Astrocyte of the cerebellum (primary cell): Measurements from ENCODE around the gene BANP.
"Not testable (repeated sequence)": the region's sequence is repeated elsewhere in the genome, so short reads cannot be mapped to it uniquely, and the experiment has no call there.

Experiments
- DNase-seq: peaks from one replicate; pipeline ENCODE4 v3.0.0-alpha.2; 2011; ENCODE audit warnings: low read depth
- H3K4me3 ChIP-seq: 2 replicates; pipeline ENCODE4 v1.5.1; 2011; ENCODE audit warnings: mild to moderate bottlenecking, low read depth, low read length, moderate library complexity
- in situ Hi-C: cut with HindIII; loops from 2 replicates; pipeline ENCODE4 v1.10.0; 2017; ENCODE audit warnings: low sequenced_read_pairs
- TF ChIP-seq, protein P1 (sequence below): IDR thresholded peaks from 2 replicates; pipeline ENCODE4 v1.5.1; 2012; ENCODE audit warnings: low read length, low read depth, moderate library complexity, mild to moderate bottlenecking; ENCODE audit errors: missing control alignments

Gene BANP

GRCh38 chr16:87931504-87931903 lies 19.7 kb upstream of the BANP start:
- TF ChIP-seq, protein P1, sequence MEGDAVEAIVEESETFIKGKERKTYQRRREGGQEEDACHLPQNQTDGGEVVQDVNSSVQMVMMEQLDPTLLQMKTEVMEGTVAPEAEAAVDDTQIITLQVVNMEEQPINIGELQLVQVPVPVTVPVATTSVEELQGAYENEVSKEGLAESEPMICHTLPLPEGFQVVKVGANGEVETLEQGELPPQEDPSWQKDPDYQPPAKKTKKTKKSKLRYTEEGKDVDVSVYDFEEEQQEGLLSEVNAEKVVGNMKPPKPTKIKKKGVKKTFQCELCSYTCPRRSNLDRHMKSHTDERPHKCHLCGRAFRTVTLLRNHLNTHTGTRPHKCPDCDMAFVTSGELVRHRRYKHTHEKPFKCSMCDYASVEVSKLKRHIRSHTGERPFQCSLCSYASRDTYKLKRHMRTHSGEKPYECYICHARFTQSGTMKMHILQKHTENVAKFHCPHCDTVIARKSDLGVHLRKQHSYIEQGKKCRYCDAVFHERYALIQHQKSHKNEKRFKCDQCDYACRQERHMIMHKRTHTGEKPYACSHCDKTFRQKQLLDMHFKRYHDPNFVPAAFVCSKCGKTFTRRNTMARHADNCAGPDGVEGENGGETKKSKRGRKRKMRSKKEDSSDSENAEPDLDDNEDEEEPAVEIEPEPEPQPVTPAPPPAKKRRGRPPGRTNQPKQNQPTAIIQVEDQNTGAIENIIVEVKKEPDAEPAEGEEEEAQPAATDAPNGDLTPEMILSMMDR, result no peak
- in situ Hi-C loops, result no loop called here
- DNase-seq, result peak; percentile 64
- no peak overlapping the region for H3K4me3 ChIP-seq

- DNase-seq, H3K4me3 ChIP-seq, in situ Hi-C loops: not testable (repeated sequence)
These were observed 18.6 kb upstream of the BANP start for GRCh38 chr16:87932475-87933139.

- H3K4me3 ChIP-seq, result no peak overlapping the region
- in situ Hi-C loops, result no loop called here
- TF ChIP-seq, protein P1, result no peak
- no peak for DNase-seq
These were observed 18.1 kb upstream of the BANP start for GRCh38 chr16:87933140-87933495.

DNA sequence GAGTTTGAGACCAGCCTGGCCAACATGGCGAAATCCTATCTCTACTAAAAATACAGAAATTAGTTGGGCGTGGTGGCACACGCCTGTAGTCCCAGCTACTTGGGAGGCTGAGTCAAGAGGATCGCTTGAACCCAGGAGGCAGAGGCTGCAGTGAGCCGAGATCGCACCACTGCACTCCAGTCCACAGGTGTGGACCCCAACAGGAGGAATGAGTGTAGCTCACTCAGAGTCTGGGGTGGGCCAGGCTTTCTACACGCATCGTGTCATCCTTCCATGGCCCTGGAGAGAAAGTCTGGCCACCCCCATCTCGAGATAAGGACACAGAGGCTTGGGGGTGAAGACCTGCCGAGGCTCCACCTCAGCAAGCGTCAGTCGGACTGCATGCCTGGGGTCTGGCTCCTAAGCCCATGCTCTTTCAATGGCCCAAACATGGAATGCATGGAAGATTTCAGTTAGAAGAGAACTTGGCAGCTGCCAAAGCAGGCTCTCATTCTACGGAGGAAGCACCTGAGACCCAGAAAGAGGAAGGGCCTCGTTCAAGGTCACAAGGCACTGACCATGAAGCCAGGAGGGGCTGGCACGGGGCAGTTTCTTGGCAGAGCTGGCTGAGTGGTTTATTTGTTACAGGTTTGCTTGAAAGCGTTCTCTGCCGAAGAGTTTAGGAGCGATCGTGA lies 16.3 kb upstream of the BANP start:
- H3K4me3 ChIP-seq, DNase-seq, in situ Hi-C loops: not testable (repeated sequence)

DNA sequence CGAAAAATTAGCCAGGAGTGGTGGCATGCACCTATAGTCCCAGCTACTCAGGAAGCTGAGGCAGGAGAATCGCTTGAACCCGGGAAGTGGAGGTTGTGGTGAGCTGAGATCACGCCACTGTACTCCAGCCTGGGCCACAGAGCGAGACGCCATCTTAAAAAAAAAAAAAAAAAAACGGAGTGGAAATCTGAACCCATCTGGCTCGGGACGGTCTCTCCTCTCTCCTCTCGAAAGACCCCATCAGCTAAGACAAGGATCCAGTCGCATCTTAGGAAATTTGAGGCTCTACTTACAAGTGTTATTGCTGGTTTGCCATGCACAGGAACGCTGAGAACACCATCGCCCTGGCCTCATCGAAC lies 15.2 kb upstream of the BANP start:
- DNase-seq, in situ Hi-C loops, H3K4me3 ChIP-seq: not testable (repeated sequence)

DNA sequence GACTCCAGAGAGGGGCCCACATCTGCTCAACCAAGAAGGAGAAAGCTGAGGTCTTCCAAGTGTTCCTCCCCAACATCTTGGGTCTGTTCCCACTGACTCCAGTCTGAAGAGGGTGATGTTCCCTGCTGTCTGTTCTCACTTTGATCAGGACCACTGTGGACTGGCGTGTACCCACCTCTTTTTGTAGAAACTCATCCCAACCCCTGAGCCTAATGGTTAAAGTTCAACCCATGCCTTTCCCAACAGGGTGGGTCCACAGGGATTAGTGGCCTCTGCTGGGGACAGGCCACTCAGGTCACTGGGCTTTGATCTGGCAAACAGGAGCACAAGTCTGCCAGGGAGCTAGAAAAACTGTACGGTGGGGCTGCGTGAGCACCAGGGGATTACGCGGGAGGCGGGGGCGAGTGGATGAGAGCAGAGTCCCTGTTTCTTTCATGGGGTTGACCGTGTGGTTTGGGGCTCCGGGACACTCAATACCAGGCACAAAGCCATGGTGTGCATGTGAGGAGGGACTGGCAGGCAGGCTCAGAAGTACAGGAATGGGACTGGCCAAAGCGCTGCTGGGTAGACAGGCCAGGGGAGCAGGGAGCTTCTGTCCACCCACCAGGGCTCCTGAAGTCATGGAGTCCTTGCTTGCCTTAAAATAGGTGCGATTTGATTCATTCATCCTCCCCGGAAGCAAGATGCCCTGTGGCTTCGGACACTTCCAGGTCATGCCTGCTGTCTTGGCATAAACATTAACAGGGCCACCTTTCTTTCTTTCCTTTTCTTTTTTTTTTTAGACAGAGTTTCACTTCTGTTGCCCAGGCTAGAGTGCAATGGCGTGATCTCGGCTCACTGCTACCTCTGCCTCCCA lies 14.6 kb upstream of the BANP start, which contains the start of gene CA5A:
Gene CA5A, minus strand, starts transcription at position 155 of the 856 bp plus-strand sequence. Its CDS starts 79 bp downstream, at position 76.
- in situ Hi-C loops, result no loop called here
- no peak within 1 kb of the TSS for H3K4me3 ChIP-seq
- TF ChIP-seq, protein P1, result no peak
- no peak for DNase-seq

GRCh38 chr16:87937231-87937542 lies 14.0 kb upstream of the BANP start:
- DNase-seq, in situ Hi-C loops, H3K4me3 ChIP-seq: not testable (repeated sequence)

DNA sequence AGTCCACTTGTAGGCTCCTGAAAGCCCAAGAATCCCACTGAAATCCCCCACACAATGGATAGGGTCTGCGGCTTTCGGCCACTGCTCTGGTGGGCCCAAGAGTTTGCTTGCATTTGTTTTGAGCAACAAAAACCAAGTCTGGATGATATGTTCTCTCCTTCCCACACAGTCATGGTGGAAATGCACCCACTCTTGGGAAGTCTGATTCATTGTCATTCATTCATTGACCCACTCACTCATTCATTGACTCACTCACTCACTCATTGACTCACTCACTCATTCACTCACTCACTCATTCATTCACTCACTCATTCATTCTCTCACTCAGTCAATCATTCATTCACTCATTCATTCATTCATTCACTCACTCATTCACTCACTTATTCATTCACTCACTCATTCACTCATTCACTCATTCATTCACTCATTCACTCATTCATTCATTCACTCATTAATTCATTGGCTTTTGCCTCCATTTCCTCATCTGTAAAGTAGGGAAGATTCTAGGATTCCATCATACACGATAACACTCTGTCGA lies 12.8 kb upstream of the BANP start:
- no peak for DNase-seq
- in situ Hi-C loops, result no loop called here
- TF ChIP-seq, protein P1, result no peak
- H3K4me3 ChIP-seq, result no peak overlapping the region
